Smooth muscle cell (in vitro differentiated cells): ENCODE results near the gene ZNF532. TPM values are rescaled to one million over a fixed set of nuclear protein-coding genes. Genes with fewer than 3 reads are reported as not detected.

Source experiments
- DNase-seq: peaks from one replicate; lab custom pipeline; 2025; ENCODE audit not compliant: unreplicated experiment; lab: John Stamatoyannopoulos, UW
- H2AFZ ChIP-seq: fragments of 200-600 bp; sonication (generic); 2 replicates; pipeline ENCODE4 v1.6.0; 2016; ENCODE audit warnings: antibody characterized with exemption, low read depth, mild to moderate bottlenecking
- H3F3A ChIP-seq: fragments of 200-600 bp; sonication (generic); 2 replicates; pipeline ENCODE4 v1.6.0; 2017; ENCODE audit warnings: antibody characterized with exemption, low read depth
- H3K27ac ChIP-seq: fragments of 200-600 bp; sonication (generic); 2 replicates; pipeline ENCODE4 v1.5.1; 2016; ENCODE audit warnings: low read depth, mild to moderate bottlenecking
- H3K27me3 ChIP-seq: fragments of 200-600 bp; sonication (generic); 2 replicates; pipeline ENCODE4 v1.6.1; 2016; ENCODE audit warnings: low read depth, mild to moderate bottlenecking
- H3K36me3 ChIP-seq: fragments of 200-600 bp; sonication (generic); 2 replicates; pipeline ENCODE4 v1.5.1; 2016; ENCODE audit warnings: low read depth
- H3K4me1 ChIP-seq: fragments of 200-600 bp; sonication (generic); 2 replicates; pipeline ENCODE4 v1.5.1; 2016; ENCODE audit warnings: low read depth
- H3K4me2 ChIP-seq: fragments of 200-600 bp; sonication (generic); 2 replicates; pipeline ENCODE4 v1.6.0; 2016; ENCODE audit warnings: mild to moderate bottlenecking
- H3K4me3 ChIP-seq: fragments of 200-600 bp; sonication (generic); 2 replicates; pipeline ENCODE4 v1.5.1; 2016; ENCODE audit warnings: mild to moderate bottlenecking
- H3K79me2 ChIP-seq: fragments of 200-600 bp; sonication (generic); 2 replicates; pipeline ENCODE4 v1.6.0; 2016; ENCODE audit warnings: low read depth, mild to moderate bottlenecking
- H3K9ac ChIP-seq: fragments of 200-600 bp; sonication (generic); 2 replicates; pipeline ENCODE4 v1.6.0; 2016; ENCODE audit warnings: low read depth
- H3K9me3 ChIP-seq: fragments of 200-600 bp; sonication (generic); replicated peaks from 2 replicates; pipeline ENCODE4 v1.5.1; 2016; ENCODE audit warnings: low read depth
- H4K20me1 ChIP-seq: fragments of 200-600 bp; sonication (generic); 2 replicates; pipeline ENCODE4 v1.6.0; 2016; ENCODE audit warnings: low read depth
- WGBS: methylation state at CpG from one replicate; pipeline ENCODE4 v1.1.7; 2016; ENCODE audit warnings: low lambda C conversion rate; 5-methylcytosine and 5-hydroxymethylcytosine counted together
- polyA plus RNA-seq: library from polyadenylated mRNA; unstranded; fragments of >200 nt; fragmentation: Nextera tagmentation; extraction: Ambion mirVana; gene quantifications from 2 replicates; pipeline ENCODE4 v1.2.1, GENCODE V29; 2016
- small RNA-seq: library from RNA; depleted of rRNA; stranded (forward); fragments of <200 nt; gene quantifications from one replicate; pipeline ENCODE3, GENCODE V24; 2014
- total RNA-seq: library from RNA; depleted of rRNA; stranded (reverse); fragments of >200 nt; gene quantifications from 2 replicates; pipeline ENCODE4 v1.2.3, GENCODE V29; 2014
- TF ChIP-seq, protein P1 (sequence below): fragments of 200-600 bp; sonication (generic); IDR thresholded peaks from 2 replicates; pipeline ENCODE4 v1.5.1; 2017; ENCODE audit warnings: borderline replicate concordance, mild to moderate bottlenecking, antibody characterized with exemption; ENCODE audit not compliant: insufficient read depth, poor library complexity, severe bottlenecking

The ZNF532 gene
- total and polyA plus RNA-seq, 2 experiments from 2014 or later = 31.6 to 126 TPM

- WGBS = 78% methylated on average over 5 of the region's 5 CpGs
- Histone ChIP-seq H3K4me2 (no peak overlapping the region), H2AFZ (no peak overlapping the region), H3K36me3 (no peaks in the 10 kb centered on the region), H3K9ac (no peak overlapping the region), H4K20me1 (no peaks in the 10 kb centered on the region), H3F3A (no peaks in the 10 kb centered on the region), H3K4me3 (no peak overlapping the region), H3K9me3 (no peaks in the 10 kb centered on the region), H3K4me1 (no peaks in the 10 kb centered on the region), H3K27ac (no peak overlapping the region), H3K79me2 (no peaks in the 10 kb centered on the region), H3K27me3 (no peaks in the 10 kb centered on the region)
- TF ChIP-seq, protein P1, sequence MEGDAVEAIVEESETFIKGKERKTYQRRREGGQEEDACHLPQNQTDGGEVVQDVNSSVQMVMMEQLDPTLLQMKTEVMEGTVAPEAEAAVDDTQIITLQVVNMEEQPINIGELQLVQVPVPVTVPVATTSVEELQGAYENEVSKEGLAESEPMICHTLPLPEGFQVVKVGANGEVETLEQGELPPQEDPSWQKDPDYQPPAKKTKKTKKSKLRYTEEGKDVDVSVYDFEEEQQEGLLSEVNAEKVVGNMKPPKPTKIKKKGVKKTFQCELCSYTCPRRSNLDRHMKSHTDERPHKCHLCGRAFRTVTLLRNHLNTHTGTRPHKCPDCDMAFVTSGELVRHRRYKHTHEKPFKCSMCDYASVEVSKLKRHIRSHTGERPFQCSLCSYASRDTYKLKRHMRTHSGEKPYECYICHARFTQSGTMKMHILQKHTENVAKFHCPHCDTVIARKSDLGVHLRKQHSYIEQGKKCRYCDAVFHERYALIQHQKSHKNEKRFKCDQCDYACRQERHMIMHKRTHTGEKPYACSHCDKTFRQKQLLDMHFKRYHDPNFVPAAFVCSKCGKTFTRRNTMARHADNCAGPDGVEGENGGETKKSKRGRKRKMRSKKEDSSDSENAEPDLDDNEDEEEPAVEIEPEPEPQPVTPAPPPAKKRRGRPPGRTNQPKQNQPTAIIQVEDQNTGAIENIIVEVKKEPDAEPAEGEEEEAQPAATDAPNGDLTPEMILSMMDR = no peak
- no peak for DNase-seq
Measured at GRCh38 chr18:59033974-59034373, 169.3 kb downstream of the ZNF532 start.

- TF ChIP-seq, protein P1 = no peak
- WGBS = 92% methylated on average over 8 of the region's 8 CpGs
Measured at GRCh38 chr18:59035591-59035990, 170.9 kb downstream of the ZNF532 start.

More at GRCh38 chr18:59035591-59035990, 170.9 kb downstream of the ZNF532 start:
- no peak overlapping the region for H2AFZ ChIP-seq
- DNase-seq = no peak
- H4K20me1 ChIP-seq = no peaks in the 10 kb centered on the region
- no peaks in the 10 kb centered on the region for H3K4me1 ChIP-seq
- H3K9me3 ChIP-seq = no peaks in the 10 kb centered on the region
- no peaks in the 10 kb centered on the region for H3K36me3 ChIP-seq
- no peak overlapping the region for H3K4me3 ChIP-seq
- H3K4me2 ChIP-seq = no peak overlapping the region
- H3K27me3 ChIP-seq = no peaks in the 10 kb centered on the region
- no peaks in the 10 kb centered on the region for H3F3A ChIP-seq
- no peaks in the 10 kb centered on the region for H3K79me2 ChIP-seq
- no peak overlapping the region for H3K9ac ChIP-seq
- no peak overlapping the region for H3K27ac ChIP-seq

Small RNA genes lying within 50 kb of the gene (small RNA-seq; reads per million reads assigned to genes)
- gene RF00096 (not detected), gene RNU2-69P (0.16 reads per million)

Other genes with a start within 250 kb of the ZNF532 start
- gene ALPK2, start 235.8 kb upstream of the ZNF532 start, total RNA-seq = 39.0 and 42.1 TPM in 2 replicates
- 9.3 and 13.2 TPM in 2 replicates for gene ALPK2, start 235.8 kb upstream of the ZNF532 start, polyA plus RNA-seq
- 39.2 and 42.2 TPM in 2 replicates for gene MALT1, start 193.4 kb upstream of the ZNF532 start, total RNA-seq
- 12.4 and 12.9 TPM in 2 replicates for gene MALT1, start 193.4 kb upstream of the ZNF532 start, polyA plus RNA-seq